Measurements from ENCODE around the gene ADGRG6.

GRCh38 chr6:142441716-142442115 lies 139.9 kb downstream of the ADGRG6 start:
- TF ChIP-seq POLR2A (IDR thresholded peaks at IDR 0.05), result no peak
- TF ChIP-seq CTCF (IDR thresholded peaks at IDR 0.05), result no peak

Data from esophagus squamous epithelium (tissue), 4 donors.